ENCODE data around the gene SLC4A11.
A peak's percentile ranks its signal among the peaks of the same experiment; 100 is the strongest.
"Not testable (repeated sequence)": the region's sequence is repeated elsewhere in the genome, so short reads cannot be mapped to it uniquely, and the experiment has no call there.

The SLC4A11 gene

GRCh38 chr20:3203315-3204123 is 35.5 kb downstream of the SLC4A11 start:
- DNase-seq (ENCODE audit: low read depth) = peak; percentile 31

GRCh38 chr20:3202965-3203314 is 36.0 kb downstream of the SLC4A11 start:
- DNase-seq (ENCODE audit: low read depth) = no peak

GRCh38 chr20:3199976-3200755 is 38.8 kb downstream of the SLC4A11 start:
- no peak for DNase-seq (ENCODE audit: low read depth)

- no peak for DNase-seq (ENCODE audit: low read depth)
These were observed 39.8 kb downstream of the SLC4A11 start for GRCh38 chr20:3199206-3199605.

- no peak for DNase-seq (ENCODE audit: low read depth)
These were observed 43.3 kb downstream of the SLC4A11 start for GRCh38 chr20:3195590-3196237.

GRCh38 chr20:3194617-3195280 is 44.2 kb downstream of the SLC4A11 start:
- DNase-seq (ENCODE audit: low read depth) = no peak

GRCh38 chr20:3193806-3194616 is 45.0 kb downstream of the SLC4A11 start:
- no peak for DNase-seq (ENCODE audit: low read depth)

GRCh38 chr20:3192226-3193015 is 46.6 kb downstream of the SLC4A11 start:
- no peak for DNase-seq (ENCODE audit: low read depth)

- DNase-seq (ENCODE audit: low read depth) = no peak
These were observed 48.3 kb downstream of the SLC4A11 start for GRCh38 chr20:3190681-3191111.

- no peak for DNase-seq (ENCODE audit: low read depth)
These were observed 49.3 kb downstream of the SLC4A11 start for GRCh38 chr20:3189561-3190131.

GRCh38 chr20:3188823-3189413 is 50.1 kb downstream of the SLC4A11 start:
- DNase-seq (ENCODE audit: low read depth) = no peak

- not testable (repeated sequence) for DNase-seq (ENCODE audit: low read depth)
These were observed 51.1 kb downstream of the SLC4A11 start for GRCh38 chr20:3187861-3188260.

GRCh38 chr20:3183896-3184612 is 54.9 kb downstream of the SLC4A11 start:
- DNase-seq (ENCODE audit: low read depth) = no peak

- not testable (repeated sequence) for DNase-seq (ENCODE audit: low read depth)
These were observed 56.6 kb downstream of the SLC4A11 start for GRCh38 chr20:3182429-3182828.

GRCh38 chr20:3181270-3181669 is 57.7 kb downstream of the SLC4A11 start:
- no peak for DNase-seq (ENCODE audit: low read depth)

GRCh38 chr20:3180319-3180718 is 58.7 kb downstream of the SLC4A11 start:
- DNase-seq (ENCODE audit: low read depth) = no peak

- no peak for DNase-seq (ENCODE audit: low read depth)
These were observed 61.1 kb downstream of the SLC4A11 start for GRCh38 chr20:3177746-3178485.

All from fibroblast of gingiva (primary cell).